ENCODE results near the gene XG.
"Not testable (repeated sequence)": the region's sequence is repeated elsewhere in the genome, so short reads cannot be mapped to it uniquely, and the experiment has no call there.

DNA sequence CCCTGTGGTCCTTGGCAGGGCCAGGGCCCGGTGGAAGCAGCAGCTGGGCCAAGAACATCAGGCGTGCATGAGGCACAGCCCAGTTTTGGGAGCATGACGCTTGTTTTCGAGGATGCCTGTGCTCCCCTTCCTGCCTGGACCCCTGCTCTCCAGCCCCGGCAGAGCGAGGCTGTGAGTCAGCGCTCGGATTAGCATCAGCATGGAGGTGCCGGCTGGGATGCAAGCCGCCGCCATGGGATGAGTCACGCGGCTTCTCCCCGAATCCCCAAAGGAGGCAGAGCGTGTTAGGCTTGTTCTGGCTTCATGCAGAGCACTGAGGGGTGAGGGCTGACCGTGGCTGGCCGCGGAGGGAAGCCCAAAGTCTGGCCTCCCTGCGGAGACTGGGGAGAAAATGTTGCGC lies 53.0 kb downstream of the XG start:
- TF ChIP-seq, protein P1, sequence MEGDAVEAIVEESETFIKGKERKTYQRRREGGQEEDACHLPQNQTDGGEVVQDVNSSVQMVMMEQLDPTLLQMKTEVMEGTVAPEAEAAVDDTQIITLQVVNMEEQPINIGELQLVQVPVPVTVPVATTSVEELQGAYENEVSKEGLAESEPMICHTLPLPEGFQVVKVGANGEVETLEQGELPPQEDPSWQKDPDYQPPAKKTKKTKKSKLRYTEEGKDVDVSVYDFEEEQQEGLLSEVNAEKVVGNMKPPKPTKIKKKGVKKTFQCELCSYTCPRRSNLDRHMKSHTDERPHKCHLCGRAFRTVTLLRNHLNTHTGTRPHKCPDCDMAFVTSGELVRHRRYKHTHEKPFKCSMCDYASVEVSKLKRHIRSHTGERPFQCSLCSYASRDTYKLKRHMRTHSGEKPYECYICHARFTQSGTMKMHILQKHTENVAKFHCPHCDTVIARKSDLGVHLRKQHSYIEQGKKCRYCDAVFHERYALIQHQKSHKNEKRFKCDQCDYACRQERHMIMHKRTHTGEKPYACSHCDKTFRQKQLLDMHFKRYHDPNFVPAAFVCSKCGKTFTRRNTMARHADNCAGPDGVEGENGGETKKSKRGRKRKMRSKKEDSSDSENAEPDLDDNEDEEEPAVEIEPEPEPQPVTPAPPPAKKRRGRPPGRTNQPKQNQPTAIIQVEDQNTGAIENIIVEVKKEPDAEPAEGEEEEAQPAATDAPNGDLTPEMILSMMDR (conservative IDR thresholded peaks at IDR 0.05 in 1 of 2, IDR thresholded peaks at IDR 0.05 in 1 of 2; ENCODE audit: low read depth in 1 of 2, low read length in 2 of 2): not testable (repeated sequence)
- not testable (repeated sequence) for TF ChIP-seq EZH2 (IDR thresholded peaks at IDR 0.05; ENCODE audit: low read length, missing control alignments)

Data from fibroblast of lung (primary cell).